GM18511 (cell line): Measurements from ENCODE around the gene ENHO.
"Not testable (repeated sequence)": the region's sequence is repeated elsewhere in the genome, so short reads cannot be mapped to it uniquely, and the experiment has no call there.

Source experiments
- ATAC-seq: cut with Tn5 transposase; IDR thresholded peaks from one replicate; pipeline ENCODE4 v1.9.1; 2021; ENCODE audit warnings: mild to moderate bottlenecking, moderate library complexity; ENCODE audit not compliant: unreplicated experiment

The ENHO gene

DNA sequence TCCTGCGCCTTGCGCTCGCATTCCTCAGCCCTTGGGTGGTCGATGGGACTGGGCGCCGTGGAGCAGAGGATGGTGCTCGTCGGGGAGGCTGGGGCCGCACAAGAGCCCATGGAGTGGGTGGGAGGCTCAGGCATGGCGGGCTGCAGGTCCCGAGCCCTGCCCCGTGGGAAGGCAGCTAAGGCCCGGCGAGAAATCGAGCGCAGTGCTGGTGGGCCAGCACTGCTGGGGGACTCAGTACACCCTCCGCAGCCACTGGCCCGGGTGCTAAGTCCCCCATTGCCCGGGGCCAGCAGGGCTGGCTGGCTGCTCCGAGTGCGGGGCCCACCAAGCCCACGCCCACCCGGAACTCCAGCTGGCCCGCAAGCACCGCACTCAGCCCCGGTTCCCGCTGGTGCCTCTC is 40.0 kb downstream of the ENHO start:
- ATAC-seq, result not testable (repeated sequence)

DNA sequence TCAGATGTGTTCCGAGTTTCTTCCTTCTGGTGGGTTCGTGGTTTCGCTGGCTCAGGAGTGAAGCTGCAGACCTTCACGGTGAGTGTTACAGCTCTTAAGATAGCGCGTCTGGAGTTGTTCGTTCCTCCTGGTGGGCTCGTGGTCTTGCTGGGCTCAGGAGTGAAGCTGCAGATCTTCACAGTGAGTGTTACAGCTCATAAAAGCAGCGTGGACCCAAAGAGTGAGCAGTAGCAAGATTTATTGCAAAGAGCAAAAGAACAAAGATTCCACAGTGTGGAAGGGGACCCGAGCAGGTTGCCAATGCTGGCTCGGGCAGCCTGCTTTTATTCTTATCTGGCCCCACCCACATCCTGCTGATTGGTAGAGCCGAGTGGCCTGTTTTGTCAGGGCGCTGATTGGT is 41.2 kb downstream of the ENHO start:
- ATAC-seq, result not testable (repeated sequence)

DNA sequence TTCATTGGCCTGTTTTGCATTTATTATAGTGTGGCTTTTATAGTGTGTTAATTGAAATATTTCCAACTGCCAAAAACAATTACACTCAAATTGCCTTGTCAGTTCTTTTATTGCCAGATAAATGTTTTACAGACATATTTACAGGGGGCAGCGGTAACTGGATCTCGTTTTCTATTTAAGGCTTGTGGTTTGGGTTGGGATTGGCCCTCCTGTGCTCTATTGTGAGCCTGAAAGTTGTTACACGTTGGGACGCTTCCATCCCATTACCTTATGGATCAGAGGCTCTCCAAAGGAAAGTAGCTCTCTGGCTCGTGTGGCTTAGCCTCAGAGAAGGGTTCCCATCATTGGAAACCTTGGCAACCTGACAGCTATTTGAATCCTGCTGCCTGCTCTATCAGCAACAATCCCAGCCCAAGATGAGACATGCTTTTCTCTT is 43.3 kb downstream of the ENHO start:
- ATAC-seq, result no peak

DNA sequence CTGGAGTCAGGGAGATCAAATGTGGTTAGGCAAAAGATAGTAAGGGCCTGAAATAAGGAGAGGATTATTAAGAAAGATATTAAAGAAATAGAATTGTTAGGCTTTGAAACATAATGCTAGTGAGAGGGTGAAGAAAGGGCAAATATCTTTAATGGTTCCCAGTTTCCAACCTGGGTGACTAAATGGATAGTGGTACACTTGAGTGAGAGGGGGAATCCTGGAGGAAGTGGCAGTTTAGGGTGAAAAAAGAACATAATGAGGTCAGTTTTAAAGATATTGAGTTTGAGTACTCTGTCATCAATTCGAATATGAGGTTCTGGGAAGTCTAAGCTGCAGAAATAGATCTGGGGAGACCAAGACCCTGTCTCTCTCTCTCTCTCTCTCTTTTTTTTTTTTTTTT is 45.2 kb downstream of the ENHO start:
- no peak for ATAC-seq

DNA sequence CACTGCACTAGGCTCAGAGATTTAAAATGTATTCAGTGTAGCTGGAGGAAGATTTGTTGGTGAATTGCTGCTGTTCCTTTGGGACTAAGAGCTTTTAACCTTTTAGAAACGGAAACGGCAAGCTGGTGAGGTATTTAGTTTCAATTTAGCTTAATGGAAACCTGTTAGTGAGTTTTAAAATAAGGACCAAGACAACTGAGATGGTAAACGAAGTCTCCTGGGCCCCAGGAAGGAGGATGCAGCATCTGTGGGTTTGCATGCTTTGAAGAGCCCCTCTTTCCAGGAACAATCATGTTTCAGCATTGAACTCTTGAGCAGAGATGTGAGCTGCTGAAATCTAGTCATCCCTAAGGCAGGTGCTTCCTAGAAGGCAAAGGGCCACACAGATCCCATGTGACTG is 47.7 kb downstream of the ENHO start:
- no peak for ATAC-seq
